Measurements from ENCODE around the gene IL5.
A peak's percentile ranks its signal among the peaks of the same experiment; 100 is the strongest.
"Not testable (repeated sequence)": the region's sequence is repeated elsewhere in the genome, so short reads cannot be mapped to it uniquely, and the experiment has no call there.

IL5 gene

DNA sequence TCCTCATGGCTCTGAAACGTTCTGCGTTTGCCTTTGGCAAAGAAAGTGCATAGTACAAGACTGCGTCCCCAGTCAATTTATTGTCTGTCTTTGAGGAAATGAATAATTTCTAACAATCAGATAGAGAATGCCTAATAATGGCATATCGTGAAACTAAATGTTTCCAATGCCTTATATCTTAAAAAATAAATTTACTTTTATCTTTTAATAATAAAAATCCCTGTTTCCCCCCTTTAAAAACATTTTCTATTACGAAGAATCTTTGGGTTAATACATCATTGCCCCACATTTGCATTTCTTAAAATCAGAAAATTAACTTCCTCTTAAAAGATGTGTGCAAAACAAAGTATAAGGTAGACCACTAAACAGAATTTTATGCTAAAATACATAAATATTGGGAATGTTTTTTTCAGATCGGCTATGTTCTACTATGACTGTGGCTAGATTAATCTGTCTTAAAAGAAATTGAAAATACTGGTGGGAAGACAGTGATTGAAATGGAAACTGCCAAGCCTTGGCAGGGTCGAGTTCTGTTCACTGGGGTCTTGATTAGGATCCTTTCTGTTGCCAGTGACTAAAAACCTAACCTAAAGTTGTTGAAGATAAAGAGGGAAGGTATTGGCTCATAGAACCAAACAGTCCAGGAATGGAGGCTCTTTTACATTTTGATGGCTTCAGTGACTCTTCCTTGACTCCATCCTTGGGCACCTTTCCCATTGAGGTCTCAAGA, at the start of gene IL5:
Gene IL5 (minus strand): TSS at position 51 of the 730 bp plus-strand sequence. CDS start 44 bp downstream, at position 7.
- DNase-seq = no peak

DNA sequence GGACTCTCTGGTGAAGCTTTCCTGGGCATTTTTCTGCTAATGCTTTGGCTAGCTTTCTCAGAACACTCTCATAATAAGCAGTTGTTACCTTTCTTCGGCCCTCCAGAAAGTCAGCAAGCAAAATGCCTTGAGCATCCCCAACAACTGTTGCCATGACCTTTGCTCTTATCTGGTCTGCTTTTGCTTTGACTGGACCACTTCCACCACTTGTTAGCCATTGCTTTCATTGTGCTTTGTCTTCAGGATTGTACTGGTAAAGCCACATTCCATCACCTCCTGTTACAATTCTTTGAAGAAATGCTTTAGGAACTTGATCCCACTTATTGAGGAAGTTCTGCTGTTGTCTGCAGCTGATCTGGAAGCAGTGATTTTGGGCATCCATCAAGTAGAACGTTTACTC, 49.2 kb upstream of the IL5 start:
- DNase-seq = no peak

DNA sequence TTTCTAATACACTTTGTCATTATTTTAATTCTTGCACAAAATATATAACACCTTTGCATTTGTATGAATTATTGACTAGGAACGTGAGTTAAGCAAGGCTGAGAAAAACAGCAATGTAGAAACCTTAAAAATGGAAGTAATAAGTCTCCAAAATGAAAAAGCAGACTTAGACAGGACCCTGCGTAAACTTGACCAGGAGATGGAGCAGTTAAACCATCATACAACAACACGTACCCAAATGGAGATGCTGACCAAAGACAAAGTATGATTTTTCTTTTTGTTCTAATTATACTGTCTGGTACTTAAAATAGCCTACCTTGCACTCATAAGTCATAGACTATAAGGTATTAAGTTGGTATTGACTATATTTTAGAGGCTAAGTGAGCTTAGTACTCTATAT, 47.8 kb upstream of the IL5 start:
- no peak for DNase-seq

DNA sequence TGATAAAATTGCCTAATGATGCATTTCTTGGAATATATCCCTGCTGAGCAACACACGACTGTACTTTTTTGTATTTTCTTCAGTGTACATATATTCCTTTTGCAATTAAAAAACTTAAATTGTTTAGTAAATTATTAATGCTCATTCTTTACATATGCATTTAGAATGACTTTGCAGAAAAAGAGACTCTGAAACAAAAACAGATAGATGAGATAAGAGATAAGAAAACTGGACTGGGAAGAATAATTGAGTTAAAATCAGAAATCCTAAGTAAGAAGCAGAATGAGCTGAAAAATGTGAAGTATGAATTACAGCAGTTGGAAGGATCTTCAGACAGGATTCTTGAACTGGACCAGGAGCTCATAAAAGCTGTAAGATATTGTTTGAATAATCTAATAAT, 46.1 kb upstream of the IL5 start:
- DNase-seq = no peak

DNA sequence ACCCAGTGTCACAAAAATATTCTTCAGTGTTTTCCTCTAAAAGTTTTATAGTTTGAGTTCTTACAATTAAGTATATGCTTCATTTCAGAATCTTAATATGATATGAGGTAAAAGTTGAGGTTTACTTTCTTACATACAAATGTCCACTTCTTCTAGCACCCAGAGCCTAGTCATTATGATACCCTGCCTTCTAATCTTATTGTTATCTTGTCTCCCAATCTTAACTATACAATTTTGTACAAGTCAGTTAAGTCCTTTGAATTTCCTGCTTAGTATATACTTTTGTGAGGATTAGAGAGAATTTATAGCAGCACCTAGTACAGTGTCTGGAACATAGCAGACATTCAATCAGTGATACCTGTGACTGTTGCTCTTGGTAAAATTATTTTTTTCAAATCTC, 42.7 kb upstream of the IL5 start:
- no peak for DNase-seq

DNA sequence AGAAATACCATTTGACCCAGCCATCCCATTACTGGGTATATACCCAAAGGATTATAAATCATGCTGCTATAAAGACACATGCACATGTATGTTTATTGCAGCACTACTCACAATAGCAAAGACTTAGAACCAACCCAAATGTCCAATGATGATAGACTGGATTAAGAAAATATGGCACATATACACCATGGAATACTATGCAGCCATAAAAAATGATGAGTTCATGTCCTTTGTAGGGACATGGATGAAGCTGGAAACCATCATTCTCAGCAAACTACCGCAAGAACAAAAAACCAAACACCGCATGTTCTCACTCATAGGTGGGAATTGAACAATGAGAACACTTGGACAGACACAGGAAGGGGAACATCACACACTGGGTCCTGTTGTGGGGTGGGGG, 41.2 kb upstream of the IL5 start:
- DNase-seq = not testable (repeated sequence)

DNA sequence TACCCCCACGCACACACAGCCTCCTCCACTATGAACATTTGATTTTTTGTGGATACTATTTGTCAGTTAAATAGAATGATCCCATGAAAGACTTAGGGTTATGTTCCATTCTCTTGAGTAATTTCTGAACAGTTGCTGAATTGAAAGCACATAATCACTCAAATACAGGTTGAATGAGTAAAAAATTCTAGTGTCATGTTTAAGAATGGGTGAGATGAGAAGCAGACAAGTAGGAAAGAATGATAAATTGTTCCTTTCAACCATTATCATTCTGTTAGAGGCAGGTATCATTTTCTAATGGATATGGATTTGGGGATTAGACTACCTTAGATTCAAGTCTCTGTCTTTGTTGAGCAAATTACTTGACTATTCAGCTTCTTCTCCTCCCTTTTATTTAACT, 32.8 kb upstream of the IL5 start:
- no peak for DNase-seq

DNA sequence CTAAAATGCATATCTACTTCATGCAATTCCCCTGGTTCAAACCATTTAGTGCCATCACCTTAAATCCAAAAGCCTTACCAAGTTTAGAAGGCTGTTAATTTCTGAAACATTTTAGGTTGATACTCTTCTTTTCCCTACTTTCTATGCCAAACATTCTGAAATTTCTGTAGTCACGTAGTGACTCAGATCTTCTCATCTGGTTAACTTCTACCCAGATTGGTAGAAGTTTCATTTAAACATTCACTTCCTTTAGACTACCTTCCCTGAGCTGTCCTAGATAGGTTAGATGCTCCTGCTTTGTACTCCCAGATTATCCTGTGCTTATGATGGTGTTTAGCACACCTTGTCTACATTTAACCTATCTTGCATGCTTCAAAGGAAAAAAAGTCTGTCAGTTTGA, 23.3 kb upstream of the IL5 start:
- no peak for DNase-seq

DNA sequence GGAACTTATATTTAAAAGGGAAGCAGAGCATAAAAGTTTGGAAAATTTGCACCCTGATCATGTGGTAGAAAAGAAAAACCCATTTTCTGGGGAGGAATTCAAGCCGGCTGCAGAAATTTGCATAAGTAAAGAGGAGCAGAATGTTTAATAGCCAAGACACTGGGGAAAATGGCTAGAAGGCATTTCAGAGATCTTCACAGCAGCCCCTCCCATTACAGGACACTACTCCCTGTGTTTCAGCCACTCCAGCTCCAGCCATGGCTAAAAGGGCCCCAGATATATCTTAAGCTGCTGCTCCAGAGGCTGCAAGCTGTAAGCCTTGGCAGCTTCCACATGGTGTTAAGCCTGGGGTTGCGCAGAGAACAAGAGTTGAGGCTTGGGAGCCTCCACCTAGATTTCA, 21.2 kb upstream of the IL5 start:
- not testable (repeated sequence) for DNase-seq

DNA sequence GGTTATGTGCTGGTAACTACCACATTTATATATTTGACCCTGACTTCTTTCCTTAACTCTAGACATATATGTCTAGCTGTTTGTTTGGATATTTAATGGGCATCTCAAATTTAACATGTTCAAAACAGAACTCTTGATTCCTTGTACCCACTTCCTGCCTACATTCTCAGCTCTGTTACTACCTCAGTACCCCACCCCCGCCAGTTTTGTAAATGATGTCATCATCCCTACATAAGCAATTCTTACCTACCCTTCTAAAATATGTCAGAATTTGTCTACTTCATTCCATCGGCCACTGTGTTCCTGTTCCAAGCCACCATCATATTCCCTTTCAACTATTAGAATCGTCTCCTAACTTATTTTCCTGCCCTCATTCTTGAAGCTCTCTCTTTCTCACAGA, 18.3 kb upstream of the IL5 start:
- no peak for DNase-seq

DNA sequence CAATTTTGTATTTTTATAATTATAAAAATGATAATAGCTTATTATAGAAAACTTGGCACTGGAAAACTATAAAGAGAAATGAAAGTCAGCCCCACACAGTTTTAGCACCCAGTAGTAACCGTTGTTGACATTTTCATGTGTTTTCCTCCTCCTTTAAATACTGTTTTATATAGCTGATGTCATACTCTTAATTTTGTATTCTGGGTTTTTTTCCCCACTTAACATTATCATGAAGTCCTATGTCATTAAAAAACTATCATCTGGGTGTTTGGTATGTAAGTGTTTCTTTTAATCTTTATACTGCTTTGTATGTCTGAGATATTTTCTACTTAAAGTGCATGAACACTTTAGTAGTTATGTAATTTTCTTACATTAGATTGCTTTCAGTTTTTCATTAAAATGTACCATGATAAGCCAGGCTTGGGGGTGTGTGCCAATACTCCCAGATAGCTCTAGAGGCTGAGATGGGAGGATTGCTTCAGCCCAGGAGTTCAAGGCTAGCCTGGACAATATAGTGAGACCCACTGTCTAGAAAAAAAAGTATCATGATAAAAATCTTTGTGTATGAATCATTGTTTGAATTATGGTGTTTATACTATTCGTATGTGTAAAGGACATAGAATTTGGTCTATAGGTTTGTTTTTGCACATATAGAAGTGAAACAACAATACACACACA, 16.2 kb upstream of the IL5 start:
- DNase-seq = no peak

DNA sequence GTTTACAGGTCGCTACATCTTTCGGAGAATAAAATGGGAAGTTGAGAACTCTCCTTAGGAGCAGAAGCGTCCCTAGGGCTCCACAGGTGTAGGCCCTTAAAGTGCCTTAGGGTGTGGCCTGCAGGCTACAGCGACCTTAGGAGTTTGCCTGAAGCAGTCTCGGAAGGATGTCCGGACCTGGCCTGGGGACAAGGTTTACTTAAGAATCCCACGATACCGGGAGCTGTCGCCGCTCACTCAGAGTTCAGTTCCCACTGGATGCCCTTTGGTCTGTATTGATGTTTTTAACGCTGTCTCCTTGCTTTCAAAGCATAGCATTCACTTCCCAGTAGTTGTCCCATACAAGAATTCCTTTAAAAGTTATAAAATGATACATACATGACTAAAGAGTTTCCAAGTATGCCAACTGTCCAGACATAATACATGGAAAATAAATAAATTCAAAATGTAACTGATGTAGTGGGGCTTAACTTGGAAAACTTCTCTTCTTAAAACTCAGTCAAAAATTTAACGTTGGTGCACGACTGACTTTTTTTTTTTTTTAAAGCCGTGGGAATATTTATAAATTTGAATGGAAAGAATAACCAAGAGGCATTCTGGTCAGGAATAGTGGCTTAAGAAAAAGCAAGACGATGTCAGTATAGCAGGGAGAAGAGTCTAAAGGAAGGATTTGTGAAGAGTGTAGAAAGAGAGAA, 14.3 kb upstream of the IL5 start:
- peak; percentile 3 to 6 for DNase-seq

DNA sequence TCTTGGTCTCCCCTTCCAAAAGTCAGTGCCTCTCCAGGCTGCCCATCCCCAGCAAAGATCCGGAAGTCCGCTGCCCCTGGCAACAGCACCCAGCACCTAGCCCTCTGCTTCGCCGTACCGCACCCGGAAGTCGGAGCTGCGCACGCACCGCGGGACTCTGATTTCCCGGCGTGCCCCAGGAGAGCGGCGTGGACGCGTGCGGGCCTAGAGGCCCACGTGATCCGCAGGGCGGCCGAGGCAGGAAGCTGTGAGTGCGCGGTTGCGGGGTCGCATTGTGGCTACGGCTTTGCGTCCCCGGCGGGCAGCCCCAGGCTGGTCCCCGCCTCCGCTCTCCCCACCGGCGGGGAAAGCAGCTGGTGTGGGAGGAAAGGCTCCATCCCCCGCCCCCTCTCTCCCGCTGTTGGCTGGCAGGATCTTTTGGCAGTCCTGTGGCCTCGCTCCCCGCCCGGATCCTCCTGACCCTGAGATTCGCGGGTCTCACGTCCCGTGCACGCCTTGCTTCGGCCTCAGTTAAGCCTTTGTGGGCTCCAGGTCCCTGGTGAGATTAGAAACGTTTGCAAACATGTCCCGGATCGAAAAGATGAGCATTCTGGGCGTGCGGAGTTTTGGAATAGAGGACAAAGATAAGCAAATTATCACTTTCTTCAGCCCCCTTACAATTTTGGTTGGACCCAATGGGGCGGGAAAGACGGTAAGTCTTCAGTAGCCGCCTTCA, 13.6 kb upstream of the IL5 start, which contains the start of gene RAD50:
Gene RAD50 (plus strand): TSS at position 215 of the 715 bp plus-strand sequence. CDS start 348 bp downstream, at position 563.
- peak; percentile 81 to 83 for DNase-seq

DNA sequence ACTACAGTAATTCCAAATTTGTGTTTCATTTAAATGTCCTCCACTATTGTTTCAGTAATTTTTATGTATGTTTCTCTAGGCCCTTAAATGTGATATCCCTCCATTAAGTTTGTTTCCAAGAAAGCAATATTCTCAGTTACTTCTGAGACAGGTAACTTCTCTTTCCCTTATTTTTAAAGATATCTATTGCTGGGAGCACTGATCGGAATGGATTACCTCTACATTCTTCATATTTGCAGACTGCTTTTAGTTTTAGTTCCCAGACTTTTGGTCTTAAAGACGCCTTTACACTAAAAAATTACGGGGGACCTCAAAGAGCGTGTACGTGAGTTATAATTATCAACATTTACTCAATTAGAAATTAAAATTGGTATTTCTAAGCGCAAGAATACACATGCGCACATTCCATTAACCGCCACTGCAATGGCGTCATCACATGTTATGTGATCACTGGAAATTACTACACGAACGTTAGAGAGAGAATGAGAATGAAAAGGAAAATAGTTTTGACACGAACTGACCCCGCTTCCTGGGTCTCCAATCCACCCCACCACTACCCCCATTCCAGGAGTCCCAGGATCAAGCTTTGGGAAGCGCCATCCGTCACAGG, 12.9 kb upstream of the IL5 start:
- no peak for DNase-seq

DNA sequence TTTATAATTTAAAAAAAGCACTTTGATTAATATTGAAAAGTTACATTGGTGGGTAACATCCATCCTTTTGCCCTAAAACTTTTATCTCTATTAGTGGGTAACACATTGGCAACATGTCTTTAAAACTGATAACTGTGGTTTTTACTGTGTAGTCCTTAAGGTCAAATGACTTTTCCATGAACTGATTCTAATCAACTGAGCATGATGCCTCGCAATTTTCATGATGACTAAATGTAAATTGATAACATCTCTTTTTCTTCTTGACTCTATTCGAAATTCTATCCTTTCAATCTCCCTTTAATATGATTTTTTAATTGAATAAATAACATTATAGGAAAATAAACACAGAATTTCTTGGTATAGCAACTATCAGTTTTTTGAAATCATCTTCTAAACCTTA, 6.3 kb upstream of the IL5 start:
- DNase-seq = no peak

DNA sequence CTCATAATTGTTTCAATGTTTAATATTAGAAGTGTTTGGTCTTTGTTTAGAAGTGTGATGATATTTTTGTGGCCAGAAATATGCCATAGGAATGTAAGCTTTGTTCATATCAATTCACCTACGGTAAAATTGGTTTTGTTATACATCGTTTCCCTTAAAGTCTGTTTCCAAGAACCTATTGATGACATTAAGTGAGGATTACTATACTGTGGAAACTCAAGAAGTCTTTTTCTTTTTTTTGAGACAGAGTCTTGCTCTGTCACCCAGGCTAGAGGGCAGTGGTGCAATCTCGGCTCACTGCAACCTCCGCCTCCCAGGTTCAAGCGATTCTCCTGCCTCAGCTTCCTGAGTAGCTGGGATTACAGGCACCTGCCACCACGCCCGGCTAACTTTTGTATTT, 5.5 kb upstream of the IL5 start:
- DNase-seq = not testable (repeated sequence)

DNA sequence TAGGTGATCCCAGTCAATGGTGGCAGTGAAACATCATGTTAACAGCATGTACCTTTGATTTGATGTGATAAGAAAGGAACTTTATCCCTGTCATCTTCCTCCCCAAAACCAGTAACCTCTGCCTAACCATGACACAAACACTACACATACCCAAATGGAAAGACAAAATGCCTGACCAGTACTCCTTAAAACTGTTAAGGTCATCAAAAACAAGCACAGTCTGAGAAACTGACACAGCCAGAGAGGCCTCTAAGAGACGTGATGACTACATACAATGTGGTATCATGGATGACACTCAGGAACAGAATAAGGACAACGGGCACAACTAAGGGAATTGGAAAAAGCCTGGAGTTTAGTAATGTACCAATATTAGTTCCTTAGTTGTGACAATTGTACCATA, 3.9 kb upstream of the IL5 start:
- no peak for DNase-seq

DNA sequence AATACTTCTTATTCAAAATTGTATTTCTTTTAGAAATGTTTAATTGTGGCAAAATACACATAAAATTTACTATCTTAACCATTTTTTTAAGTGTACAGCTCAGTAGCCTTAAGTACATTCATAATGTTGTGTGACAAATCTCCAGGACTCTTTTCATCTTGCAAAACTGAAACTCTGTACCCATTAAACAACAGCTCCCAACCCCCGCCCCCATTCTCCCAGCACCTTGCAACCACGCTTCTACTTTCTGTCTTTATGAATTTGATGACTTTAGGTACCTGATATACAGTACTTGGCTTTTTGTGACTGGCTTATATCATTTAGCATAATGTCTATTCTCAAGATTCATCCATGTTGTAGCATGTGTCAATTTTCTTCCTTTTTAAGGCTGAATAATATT, 2.8 kb upstream of the IL5 start:
- no peak for DNase-seq

DNA sequence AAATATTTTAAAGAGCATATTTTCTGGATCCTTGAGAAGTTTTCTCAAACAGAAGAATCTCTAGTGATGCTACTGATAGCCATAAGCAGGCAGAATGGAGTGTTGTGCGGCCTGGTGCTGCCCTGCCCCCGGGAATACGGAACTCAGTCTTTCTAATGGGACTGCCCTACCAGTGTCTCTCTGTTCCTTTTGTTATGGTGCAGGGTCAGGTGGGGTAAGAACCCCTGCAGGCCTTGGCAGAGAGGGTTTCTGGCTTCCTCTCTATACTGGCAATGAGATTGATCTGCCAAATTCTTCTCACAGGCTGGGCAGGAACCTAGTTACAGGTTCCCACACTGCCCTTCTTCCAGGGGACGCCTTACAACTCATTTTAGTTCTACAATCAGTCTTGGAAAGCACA, 2.6 kb downstream of the IL5 start:
- no peak for DNase-seq

DNA sequence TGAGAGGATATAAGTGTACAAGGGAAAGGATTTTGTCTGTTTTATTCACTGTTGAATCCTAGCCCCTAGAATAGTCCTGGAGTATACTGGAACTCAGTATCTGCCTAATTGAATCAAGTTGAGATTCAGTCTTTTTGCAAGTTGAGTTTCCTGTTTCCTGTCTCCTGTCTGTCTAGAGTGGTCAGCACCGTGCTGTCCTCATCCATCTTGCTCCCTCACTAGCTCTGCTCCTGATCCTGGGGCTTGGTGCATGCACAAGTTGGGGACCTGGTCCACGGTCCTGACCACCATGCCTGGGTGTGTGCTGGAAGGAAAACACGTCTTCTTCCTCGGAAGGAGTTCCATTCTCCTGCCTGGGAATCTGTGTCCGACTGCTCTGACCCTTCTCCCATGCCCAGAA, 3.2 kb downstream of the IL5 start:
- no peak for DNase-seq

DNA sequence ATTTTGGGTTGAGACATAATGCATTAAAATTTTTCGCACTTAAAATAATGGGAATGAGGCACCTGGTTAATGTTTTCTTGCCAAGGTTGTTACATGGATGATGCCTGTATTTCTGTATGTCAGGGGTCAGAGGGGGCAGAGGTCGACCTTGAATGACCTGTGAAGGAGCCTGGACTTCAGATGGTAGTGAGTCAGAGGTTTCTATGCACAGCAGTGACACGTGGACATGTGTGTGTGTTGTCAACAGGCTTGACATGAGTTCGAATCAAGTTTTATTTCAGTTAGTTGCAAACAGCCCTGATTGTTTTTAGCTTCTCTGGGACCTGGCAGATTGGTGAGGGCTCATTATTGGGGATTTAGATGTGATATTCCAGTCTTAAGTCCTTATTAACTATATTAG, 3.6 kb downstream of the IL5 start:
- DNase-seq = no peak

DNA sequence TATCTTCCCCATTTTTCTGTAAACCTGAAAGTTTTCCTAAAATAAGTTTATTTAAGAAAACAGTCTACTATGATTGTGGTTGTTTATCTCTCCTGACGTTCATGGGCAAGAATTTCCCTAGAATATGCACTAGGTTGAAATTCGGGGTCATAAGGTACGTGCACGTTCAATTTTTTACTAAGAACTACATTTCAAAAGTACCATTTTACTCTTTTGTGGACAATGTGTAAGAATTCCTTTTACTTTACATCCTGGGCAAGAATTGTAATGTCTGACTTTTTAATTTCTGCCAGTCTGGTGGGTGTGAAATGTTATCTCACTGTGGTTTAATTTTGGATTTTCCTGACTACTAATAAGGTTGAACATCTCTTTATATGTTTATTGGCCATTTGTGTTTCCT, 12.4 kb downstream of the IL5 start:
- DNase-seq = no peak
